Stimulated activated CD4-positive, alpha-beta T cell treated with anti-CD3 and anti-CD28 coated beads, Interleukin-4, amount 100 ng/mL, for 24 hours (primary cell): ENCODE measurements around the gene CCDC141.
"Not testable (repeated sequence)": the region's sequence is repeated elsewhere in the genome, so short reads cannot be mapped to it uniquely, and the experiment has no call there.

Source experiments
- DNase-seq: peaks from one replicate; pipeline ENCODE4 v3.0.0-alpha.2; 2020

The CCDC141 gene

GRCh38 chr2:179044500-179044899 lies 5.4 kb downstream of the CCDC141 start:
- DNase-seq, result no peak

- no peak for DNase-seq
These were observed 12.1 kb downstream of the CCDC141 start for GRCh38 chr2:179037807-179038206.

GRCh38 chr2:179036353-179036905 lies 13.5 kb downstream of the CCDC141 start:
- no peak for DNase-seq

DNA sequence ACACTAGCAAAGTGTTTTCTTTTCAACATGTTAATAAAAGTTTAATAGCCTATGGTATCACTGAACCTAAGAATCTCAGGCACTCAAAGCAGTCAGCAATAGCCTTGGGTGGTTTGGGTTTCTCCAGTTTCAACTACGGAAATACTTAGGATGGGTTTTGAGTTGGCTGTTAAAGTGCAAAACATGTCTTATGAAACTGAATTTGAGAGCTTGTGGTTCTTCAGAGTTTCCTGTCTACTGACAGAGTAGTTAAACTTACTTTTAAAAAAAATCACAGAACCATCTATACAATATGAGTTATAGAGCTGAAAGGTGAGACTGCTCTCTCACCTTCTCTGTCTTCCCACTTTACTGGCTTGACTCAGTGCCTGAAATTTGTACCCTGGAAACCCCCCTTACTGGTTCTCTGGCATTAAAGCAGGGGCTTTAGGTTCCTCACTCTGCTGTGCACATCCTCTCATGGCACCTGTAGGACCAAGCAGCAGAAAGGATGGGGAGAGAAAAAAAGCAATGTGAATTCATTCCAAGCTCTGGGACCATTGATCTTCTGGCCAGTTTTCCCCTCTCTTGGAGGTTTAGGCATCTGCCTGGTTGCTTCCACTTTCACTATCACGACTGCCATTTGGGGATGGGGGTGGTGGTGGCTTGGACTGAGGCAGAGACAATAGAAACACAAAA lies 18.1 kb downstream of the CCDC141 start:
- peak; percentile 44 for DNase-seq

DNA sequence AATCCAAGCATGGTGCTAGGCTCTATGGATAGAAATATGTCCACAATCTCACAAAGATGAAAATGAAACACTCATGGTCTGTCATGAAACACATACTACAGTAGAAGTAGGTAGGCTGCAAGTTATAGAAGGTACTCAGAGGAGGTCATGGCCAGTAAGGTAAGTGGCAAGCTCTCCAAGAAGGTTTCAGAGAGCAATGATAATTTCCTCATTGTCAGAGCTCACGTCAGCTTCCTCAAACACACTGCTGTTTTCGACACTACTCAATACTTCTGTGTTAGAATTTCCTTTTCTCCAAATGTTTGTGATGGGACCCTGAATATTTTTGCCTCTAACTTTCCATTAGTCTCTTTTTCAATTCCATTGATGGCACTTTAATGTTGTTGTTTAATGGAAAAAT lies 25.5 kb downstream of the CCDC141 start:
- DNase-seq, result no peak

DNA sequence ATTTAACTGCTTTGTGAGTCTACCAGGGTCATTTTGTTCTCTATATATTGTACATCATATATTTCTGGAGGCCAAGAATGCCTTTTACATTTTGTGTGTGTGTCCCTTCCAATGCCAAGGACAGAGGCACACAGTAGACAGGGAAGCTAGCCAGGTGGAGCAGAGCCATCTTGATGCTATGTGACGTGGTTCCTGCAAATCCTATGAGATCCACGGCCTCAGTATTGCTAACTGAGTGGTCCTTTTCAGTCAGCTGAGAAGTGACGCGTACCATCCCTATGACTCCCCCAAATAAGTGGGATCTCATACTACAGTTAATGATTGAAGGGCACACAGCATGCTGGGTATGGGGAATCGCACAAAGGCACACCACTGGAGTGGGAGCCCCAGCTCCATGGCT lies 27.3 kb downstream of the CCDC141 start:
- no peak for DNase-seq

- no peak for DNase-seq
These were observed 28.7 kb downstream of the CCDC141 start for GRCh38 chr2:179021258-179021657.

DNA sequence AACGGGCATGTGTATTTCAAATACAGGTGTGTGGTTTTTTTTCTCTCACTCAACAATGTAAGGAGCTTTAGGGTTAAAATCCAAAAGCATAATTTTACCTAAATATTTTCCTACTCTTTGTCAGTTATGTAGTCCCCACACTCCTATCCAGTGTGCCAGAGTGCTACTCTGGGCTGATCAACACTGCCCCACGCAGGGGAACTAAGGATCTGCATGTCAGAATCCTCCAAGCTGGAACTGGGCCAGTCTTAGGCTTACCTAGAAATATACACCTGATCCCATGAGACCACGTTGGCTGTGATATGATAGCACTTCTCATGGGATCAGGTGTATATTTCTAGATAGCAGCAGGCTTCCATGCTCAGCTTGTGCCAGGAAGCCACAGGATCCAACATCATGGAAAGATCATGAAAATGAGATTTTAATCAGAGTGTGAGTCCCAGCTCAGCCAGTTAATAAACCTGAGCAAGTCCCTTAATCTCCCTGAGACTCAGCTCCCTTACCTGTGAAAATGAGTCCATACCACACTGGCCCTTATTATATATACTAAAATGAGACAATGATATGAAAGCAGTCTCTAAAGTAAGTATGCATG lies 29.7 kb downstream of the CCDC141 start:
- DNase-seq, result peak; percentile 42

DNA sequence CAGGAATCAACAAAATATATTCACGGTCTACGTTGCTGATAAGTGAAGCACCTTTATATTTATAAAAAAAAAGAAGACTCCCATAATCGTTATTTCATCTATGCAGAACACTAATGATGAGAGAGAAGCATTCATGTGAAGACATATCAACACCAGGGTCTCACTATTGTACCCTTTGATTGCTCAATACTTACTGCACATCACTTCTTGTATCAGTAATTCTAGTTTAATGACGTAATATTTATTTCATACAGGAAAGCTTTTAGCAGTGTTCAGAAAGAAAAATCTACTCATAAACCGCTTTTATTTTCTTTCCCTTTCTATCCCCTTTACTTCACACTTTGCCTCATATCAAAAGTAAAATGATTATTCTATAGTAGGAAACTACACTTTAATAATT lies 30.7 kb downstream of the CCDC141 start:
- DNase-seq, result no peak

GRCh38 chr2:179017773-179018357 lies 32.1 kb downstream of the CCDC141 start:
- DNase-seq, result no peak

DNA sequence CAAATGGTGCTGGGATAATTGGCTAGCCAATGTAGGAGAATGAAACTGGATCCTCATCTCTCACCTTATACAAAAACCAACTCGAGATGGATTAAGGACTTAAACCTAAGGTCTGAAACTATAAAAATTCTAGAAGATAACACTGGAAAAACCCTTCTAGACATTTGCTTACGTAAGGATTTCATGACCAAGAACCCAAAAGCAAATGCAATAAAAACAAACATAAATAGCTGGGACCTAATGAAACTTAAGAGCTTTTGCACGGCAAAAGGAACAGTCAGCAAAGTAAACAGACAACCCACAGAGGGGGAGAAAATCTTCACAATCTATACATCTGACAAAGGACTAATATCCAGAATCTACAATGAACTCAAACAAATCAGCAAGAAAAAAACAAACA lies 35.7 kb downstream of the CCDC141 start:
- not testable (repeated sequence) for DNase-seq

- DNase-seq, result no peak
These were observed 44.0 kb downstream of the CCDC141 start for GRCh38 chr2:179005976-179006375.

GRCh38 chr2:178999476-178999875 lies 50.5 kb downstream of the CCDC141 start:
- no peak for DNase-seq

- DNase-seq, result no peak
These were observed 51.4 kb downstream of the CCDC141 start for GRCh38 chr2:178998539-178998938.

GRCh38 chr2:178997477-178997876 lies 52.5 kb downstream of the CCDC141 start:
- no peak for DNase-seq

DNA sequence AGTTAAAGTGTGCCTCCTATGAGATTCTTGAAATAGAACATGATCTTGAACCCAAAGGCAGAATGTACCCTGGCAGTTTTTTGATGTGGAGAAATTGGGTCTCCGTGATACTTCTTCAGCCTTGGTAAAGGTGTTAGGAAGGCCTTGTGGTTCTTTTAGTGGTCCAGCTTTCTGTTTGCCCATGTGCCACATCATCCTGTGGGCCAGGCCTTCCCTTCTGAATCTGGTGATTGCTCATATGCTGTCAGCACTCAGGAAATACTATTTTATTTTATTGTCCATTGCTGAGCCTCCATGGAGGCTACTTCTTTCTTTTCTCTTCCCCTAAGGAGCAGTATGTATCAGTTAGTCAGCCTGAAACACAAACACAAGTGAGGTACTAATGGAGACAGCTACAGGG lies 52.9 kb downstream of the CCDC141 start:
- no peak for DNase-seq

DNA sequence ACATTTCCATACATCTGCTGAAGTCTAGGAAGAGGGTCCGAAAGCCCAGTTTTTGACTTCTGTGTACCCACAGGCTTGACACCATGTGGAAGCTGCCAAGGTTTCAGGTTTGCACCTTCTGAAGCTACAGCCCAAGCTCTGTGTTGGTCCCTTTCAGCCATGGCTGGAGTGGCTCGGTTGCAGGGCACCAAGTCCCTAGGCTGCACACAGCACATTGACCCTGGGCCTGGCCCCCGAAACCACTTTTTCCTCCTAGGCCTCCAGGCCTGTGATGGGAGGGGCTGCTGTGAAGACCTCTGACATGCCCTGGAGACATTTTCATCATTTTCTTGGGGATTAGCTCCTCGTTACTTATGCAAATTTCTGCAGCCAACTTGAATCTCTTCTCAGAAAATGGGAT lies 55.7 kb downstream of the CCDC141 start:
- no peak for DNase-seq

DNA sequence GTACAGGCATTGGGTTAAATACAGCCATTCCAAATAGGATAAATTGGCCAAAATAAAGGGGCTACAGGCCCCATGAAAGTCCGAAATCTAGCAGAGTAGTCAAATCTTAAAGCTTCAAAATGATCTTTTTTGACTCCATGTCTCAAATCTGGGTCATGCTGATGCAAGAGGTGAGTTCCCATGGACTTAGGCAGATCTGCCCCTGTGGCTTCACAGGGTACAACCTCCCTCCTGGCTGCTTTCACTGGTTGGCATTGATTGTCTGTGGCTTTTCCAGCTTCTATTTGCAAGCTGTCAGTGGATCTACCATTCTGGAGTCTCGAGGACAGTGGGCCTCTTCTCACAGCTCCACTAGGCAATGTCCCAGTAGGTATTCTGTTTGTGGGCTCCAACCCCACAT lies 56.1 kb downstream of the CCDC141 start:
- DNase-seq, result no peak

GRCh38 chr2:178992719-178993118 lies 57.2 kb downstream of the CCDC141 start:
- DNase-seq, result not testable (repeated sequence)

DNA sequence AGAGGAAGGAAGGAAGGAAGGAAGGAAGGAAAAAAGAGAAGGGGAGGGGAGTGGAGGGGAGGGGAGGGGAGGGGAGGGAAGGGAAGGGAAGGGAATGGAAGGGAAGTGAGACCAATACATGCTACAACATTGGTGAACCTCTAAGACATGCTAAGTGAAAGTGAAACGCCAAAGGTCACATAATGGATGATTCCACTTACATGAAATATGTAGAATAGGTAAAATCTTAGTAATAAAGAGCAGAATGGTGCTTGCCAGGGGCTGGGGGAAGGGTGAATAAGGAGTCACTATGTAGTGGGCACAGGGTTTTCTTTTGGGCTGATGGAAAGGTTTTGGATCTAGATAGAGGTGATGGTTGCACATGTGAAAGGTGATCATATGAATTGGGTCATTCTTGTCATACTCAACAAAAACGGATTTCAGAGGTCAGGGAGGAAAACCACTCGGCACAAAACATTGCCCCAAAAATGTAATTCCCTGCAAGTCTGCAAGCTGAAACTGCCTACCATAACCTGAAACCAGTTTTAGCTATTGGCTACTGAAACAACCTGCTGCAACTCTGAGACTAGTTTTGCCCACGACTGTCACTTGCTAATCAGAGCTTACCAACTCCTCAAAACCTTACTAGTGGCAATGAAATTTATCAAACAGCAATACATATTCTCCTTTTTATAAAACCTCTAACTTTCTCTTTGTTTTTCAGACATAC lies 59.2 kb downstream of the CCDC141 start:
- DNase-seq, result peak; percentile 7

GRCh38 chr2:178989424-178989823 lies 60.5 kb downstream of the CCDC141 start:
- DNase-seq, result not testable (repeated sequence)

GRCh38 chr2:178982652-178983051 lies 67.3 kb downstream of the CCDC141 start:
- not testable (repeated sequence) for DNase-seq

DNA sequence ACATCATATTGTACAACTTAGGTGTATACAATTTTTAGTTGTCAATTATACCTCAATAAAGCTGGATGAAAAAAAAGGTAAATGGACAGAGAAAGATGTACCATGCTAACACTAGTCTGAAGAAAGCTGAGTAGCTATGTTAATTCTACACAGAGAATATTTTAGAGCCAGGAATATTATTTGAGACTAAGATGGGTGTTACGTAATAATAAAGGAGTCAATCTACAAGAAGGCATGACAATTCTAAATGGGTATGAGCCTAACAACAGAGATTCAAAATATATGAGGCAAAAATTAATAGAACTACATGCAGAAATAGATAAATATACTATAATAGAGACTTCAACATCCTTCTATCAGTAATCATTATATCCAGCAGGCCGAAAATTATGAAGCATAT lies 69.1 kb downstream of the CCDC141 start:
- no peak for DNase-seq

- no peak for DNase-seq
These were observed 71.3 kb downstream of the CCDC141 start for GRCh38 chr2:178978667-178979066.
